Uterus (tissue), 2 donors: ENCODE data around the gene PAK4.

Source experiments
- POLR2A ChIP-seq, 2 donors: fragments of 450-650 bp; IDR thresholded peaks; one replicate each; pipeline ENCODE4 v1.6.1; 2016; ENCODE audit warnings: antibody characterized with exemption in 2 of 2, mild to moderate bottlenecking in 1 of 2, moderate library complexity in 1 of 2
- TF ChIP-seq, protein P1 (sequence below), 4 experiments: fragments of 200-600 bp in 2 of 4; fragments of 450-650 bp in 2 of 4; sonication (generic) in 2 of 4; IDR thresholded peaks; one replicate each; pipeline ENCODE4 v1.5.1; 2016 to 2019; ENCODE audit warnings: antibody characterized with exemption in 4 of 4, mild to moderate bottlenecking in 2 of 4, moderate library complexity in 1 of 4

DNA sequence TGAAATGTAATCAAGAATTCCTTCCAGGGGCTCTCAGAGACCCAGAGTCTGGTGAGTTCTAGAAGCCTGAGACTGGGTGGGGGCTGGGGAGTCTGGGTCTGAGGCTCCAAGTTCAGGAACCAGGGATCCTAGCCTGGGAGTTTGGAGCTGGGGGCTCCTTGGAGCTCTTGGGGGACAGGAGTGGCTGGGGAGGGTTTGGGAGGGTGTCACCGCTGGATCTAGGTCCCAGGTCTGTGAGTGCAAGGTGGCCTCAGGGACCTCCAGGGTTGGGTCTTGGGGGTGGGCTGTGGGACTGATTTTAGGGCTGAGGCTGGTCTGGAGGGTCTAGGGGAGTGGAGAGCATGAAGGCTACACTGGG lies 77.4 kb downstream of the PAK4 start:
- TF ChIP-seq, protein P1, sequence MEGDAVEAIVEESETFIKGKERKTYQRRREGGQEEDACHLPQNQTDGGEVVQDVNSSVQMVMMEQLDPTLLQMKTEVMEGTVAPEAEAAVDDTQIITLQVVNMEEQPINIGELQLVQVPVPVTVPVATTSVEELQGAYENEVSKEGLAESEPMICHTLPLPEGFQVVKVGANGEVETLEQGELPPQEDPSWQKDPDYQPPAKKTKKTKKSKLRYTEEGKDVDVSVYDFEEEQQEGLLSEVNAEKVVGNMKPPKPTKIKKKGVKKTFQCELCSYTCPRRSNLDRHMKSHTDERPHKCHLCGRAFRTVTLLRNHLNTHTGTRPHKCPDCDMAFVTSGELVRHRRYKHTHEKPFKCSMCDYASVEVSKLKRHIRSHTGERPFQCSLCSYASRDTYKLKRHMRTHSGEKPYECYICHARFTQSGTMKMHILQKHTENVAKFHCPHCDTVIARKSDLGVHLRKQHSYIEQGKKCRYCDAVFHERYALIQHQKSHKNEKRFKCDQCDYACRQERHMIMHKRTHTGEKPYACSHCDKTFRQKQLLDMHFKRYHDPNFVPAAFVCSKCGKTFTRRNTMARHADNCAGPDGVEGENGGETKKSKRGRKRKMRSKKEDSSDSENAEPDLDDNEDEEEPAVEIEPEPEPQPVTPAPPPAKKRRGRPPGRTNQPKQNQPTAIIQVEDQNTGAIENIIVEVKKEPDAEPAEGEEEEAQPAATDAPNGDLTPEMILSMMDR (IDR thresholded peaks at IDR 0.05): no peak
- no peak for TF ChIP-seq POLR2A (IDR thresholded peaks at IDR 0.05)
